Esophagus muscularis mucosa (tissue), 4 donors: ENCODE data around the gene PRUNE1. TPM values are rescaled to one million over a fixed set of nuclear protein-coding genes. Genes with fewer than 3 reads are reported as not detected.

Experiments
- DNase-seq: peaks from one replicate; pipeline ENCODE4 v3.0.0-alpha.2; 2017; ENCODE audit errors: extremely low spot score
- H3K27ac ChIP-seq, 4 donors: fragments of 200-600 bp; sonication (generic); replicated peaks in 1 of 4; 1 replicate in 3 of 4; 2 replicates in 1 of 4; pipeline ENCODE4 v1.5.1; 2016 to 2019; ENCODE audit warnings: mild to moderate bottlenecking in 1 of 4
- H3K27me3 ChIP-seq, 4 donors: fragments of 200-600 bp; sonication (generic); one replicate each; pipeline versions ENCODE4 v1.5.1 to v1.6.0; 2016 to 2019
- H3K36me3 ChIP-seq, 4 donors: fragments of 200-600 bp; sonication (generic); one replicate each; pipeline ENCODE4 v1.5.1; 2016 to 2019
- H3K4me1 ChIP-seq, 4 donors: fragments of 200-600 bp; sonication (generic); one replicate each; pipeline ENCODE4 v1.5.1; 2016 to 2019
- H3K4me3 ChIP-seq, 4 donors: fragments of 200-600 bp; sonication (generic); 1 replicate in 2 of 4; 2 replicates in 2 of 4; pipeline ENCODE4 v1.5.1; 2016 to 2019; ENCODE audit warnings: mild to moderate bottlenecking in 4 of 4, moderate library complexity in 1 of 4
- H3K9me3 ChIP-seq, 4 donors: fragments of 200-600 bp; sonication (generic); 1 replicate in 3 of 4; 2 replicates in 1 of 4; pipeline ENCODE4 v1.5.1; 2016 to 2019
- EP300 ChIP-seq: sonication (generic); formaldehyde crosslinking; IDR thresholded peaks from one replicate; pipeline ENCODE4 v1.6.1; 2017; ENCODE audit warnings: antibody characterized with exemption
- POLR2A ChIP-seq: fragments of 450-650 bp; IDR thresholded peaks from one replicate; pipeline ENCODE4 v1.6.1; 2017; ENCODE audit warnings: antibody characterized with exemption, moderate library complexity, mild to moderate bottlenecking, low read depth
- POLR2AphosphoS5 ChIP-seq, 2 donors: sonication (generic); formaldehyde crosslinking; IDR thresholded peaks; one replicate each; pipeline ENCODE4 v1.6.1; 2017; ENCODE audit warnings: antibody characterized with exemption in 2 of 2
- WGBS: methylation state at CpG from one replicate; pipeline ENCODE4 v1.1.5; 2018; 5-methylcytosine and 5-hydroxymethylcytosine counted together
- intact Hi-C: fragments of 100-400 bp; cut with DNase I; formaldehyde crosslinking; loops from one replicate; pipeline ENCODE4 v1.15.1; 2023
- total RNA-seq, 4 donors: library from RNA; depleted of rRNA; stranded (reverse); fragments of >200 nt; gene quantifications; one replicate each; pipeline versions ENCODE4 v1.1.0 to v1.2.1, GENCODE V29; 2016
- TF ChIP-seq, protein P1 (sequence below), 3 experiments: fragments of 200-600 bp in 2 of 3; fragments of 450-650 bp in 1 of 3; sonication (generic) in 2 of 3; IDR thresholded peaks; one replicate each; pipeline ENCODE4 v1.5.1; 2017 to 2019; ENCODE audit warnings: antibody characterized with exemption in 3 of 3, mild to moderate bottlenecking in 2 of 3, moderate library complexity in 1 of 3

The PRUNE1 gene
- total RNA-seq, 4 donors from 2014 or later, result 17.4 to 40.7 (median 23.1) TPM

GRCh38 chr1:151026460-151026859, 18.2 kb downstream of the PRUNE1 start:
- no peak overlapping the region for H3K27ac ChIP-seq
- H3K27me3 ChIP-seq, result no peaks in the 10 kb centered on the region
- no peak overlapping the region for H3K4me3 ChIP-seq
- no peak for DNase-seq
- peaks cover 24 to 74% (median 60%) of the 10 kb centered on the region in 4 donors for H3K36me3 ChIP-seq
- intact Hi-C loops, result loop anchor here (5.0 kb wide), 1 partner anchor 131 kb away; the partner anchor contains the start of gene TNFAIP8L2
- no peaks in the 10 kb centered on the region for H3K9me3 ChIP-seq
- TF ChIP-seq, protein P1, sequence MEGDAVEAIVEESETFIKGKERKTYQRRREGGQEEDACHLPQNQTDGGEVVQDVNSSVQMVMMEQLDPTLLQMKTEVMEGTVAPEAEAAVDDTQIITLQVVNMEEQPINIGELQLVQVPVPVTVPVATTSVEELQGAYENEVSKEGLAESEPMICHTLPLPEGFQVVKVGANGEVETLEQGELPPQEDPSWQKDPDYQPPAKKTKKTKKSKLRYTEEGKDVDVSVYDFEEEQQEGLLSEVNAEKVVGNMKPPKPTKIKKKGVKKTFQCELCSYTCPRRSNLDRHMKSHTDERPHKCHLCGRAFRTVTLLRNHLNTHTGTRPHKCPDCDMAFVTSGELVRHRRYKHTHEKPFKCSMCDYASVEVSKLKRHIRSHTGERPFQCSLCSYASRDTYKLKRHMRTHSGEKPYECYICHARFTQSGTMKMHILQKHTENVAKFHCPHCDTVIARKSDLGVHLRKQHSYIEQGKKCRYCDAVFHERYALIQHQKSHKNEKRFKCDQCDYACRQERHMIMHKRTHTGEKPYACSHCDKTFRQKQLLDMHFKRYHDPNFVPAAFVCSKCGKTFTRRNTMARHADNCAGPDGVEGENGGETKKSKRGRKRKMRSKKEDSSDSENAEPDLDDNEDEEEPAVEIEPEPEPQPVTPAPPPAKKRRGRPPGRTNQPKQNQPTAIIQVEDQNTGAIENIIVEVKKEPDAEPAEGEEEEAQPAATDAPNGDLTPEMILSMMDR (IDR thresholded peaks at IDR 0.05), result no peak
- H3K4me1 ChIP-seq, result peaks cover 10 to 11% (median 10%) of the 10 kb centered on the region in 4 donors

GRCh38 chr1:151032164-151032563, 23.9 kb downstream of the PRUNE1 start:
- Histone ChIP-seq H3K36me3 (peaks cover 37 to 83% (median 79%) of the 10 kb centered on the region in 4 donors), H3K4me3 (no peak overlapping the region)
- TF ChIP-seq, protein P1 (IDR thresholded peaks at IDR 0.05), result no peak
- TF ChIP-seq EP300 (no peak), POLR2AphosphoS5 (IDR thresholded peaks at IDR 0.05) (no peak), POLR2A (no peak)

DNA sequence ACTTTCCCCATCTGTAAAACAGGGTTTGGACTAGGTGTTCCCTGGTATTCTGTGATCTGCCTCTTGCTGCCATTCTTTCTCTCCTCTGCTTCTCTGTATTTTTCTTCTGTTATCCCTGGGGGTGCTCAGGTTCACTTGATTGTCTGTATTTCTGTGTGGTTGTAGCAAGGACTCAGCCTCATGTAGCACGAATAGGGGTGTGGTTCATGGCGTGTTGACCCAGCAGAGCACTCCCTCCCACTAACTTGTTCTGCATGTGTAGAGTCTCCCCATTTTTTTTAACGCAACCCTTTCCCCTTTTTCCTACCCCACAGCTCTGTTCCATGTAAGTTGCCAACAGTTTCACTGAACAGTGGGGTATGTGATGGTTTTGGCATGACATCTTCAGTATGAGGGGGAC, 26.9 kb downstream of the PRUNE1 start:
- peaks cover 0 to 9% (median 0%) of the 10 kb centered on the region in 4 donors for H3K4me1 ChIP-seq
- no peak overlapping the region for H3K27ac ChIP-seq
- DNase-seq, result no peak
- no peaks in the 10 kb centered on the region for H3K9me3 ChIP-seq
- peaks cover 20 to 53% (median 50%) of the 10 kb centered on the region in 4 donors for H3K36me3 ChIP-seq
- 88% methylated on average over 3 of the region's 3 CpGs for WGBS
- TF ChIP-seq EP300, result no peak
- TF ChIP-seq POLR2AphosphoS5 (IDR thresholded peaks at IDR 0.05), result no peak
- intact Hi-C loops, result no loop called here
- no peak overlapping the region for H3K4me3 ChIP-seq
- H3K27me3 ChIP-seq, result no peaks in the 10 kb centered on the region

More at GRCh38 chr1:151032164-151032563, 23.9 kb downstream of the PRUNE1 start:
- WGBS, result 95% methylated on average over 8 of the region's 8 CpGs
- H3K27ac ChIP-seq, result no peak overlapping the region
- intact Hi-C loops, result no loop called here
- peaks cover 0 to 6% (median 0%) of the 10 kb centered on the region in 4 donors for H3K4me1 ChIP-seq
- H3K9me3 ChIP-seq, result no peaks in the 10 kb centered on the region
- DNase-seq, result no peak
- no peaks in the 10 kb centered on the region for H3K27me3 ChIP-seq

- Histone ChIP-seq H3K9me3 (no peaks in the 10 kb centered on the region), H3K4me1 (peaks cover 0 to 9% (median 0%) of the 10 kb centered on the region in 4 donors), H3K27me3 (no peaks in the 10 kb centered on the region), H3K36me3 (peaks cover 20 to 41% (median 39%) of the 10 kb centered on the region in 4 donors), H3K4me3 (no peak within 1 kb of the TSS), H3K27ac (no peak within 1 kb of the TSS)
- intact Hi-C loops, result no loop called here
- 55% methylated on average over 2 of the region's 2 CpGs for WGBS
- TF ChIP-seq, protein P1 (IDR thresholded peaks at IDR 0.05), result no peak
- no peak for TF ChIP-seq POLR2AphosphoS5 (IDR thresholded peaks at IDR 0.05)
- no peak for TF ChIP-seq POLR2A
- no peak for TF ChIP-seq EP300
- no peak for DNase-seq
Observed at GRCh38 chr1:151036356-151036755, 28.1 kb downstream of the PRUNE1 start, which contains the start of gene BNIPL. BNIPL (plus strand) TSS chr1:151036586; CDS start chr1:151036726, 140 bp downstream.

GRCh38 chr1:151037032-151037431, 28.8 kb downstream of the PRUNE1 start:
- intact Hi-C loops, result no loop called here
- Histone ChIP-seq H3K27me3 (no peaks in the 10 kb centered on the region), H3K36me3 (peaks cover 20 to 36% (median 32%) of the 10 kb centered on the region in 4 donors), H3K4me1 (peaks cover 0 to 9% (median 0%) of the 10 kb centered on the region in 4 donors), H3K9me3 (no peaks in the 10 kb centered on the region), H3K4me3 (no peak overlapping the region), H3K27ac (no peak overlapping the region)
- DNase-seq, result no peak
- WGBS, result 81% methylated on average over 6 of the region's 6 CpGs
- no peak for TF ChIP-seq POLR2A
- TF ChIP-seq POLR2AphosphoS5 (IDR thresholded peaks at IDR 0.05), result no peak
- TF ChIP-seq, protein P1 (IDR thresholded peaks at IDR 0.05), result no peak
- TF ChIP-seq EP300, result no peak
